Tibial nerve (tissue), 4 donors: ENCODE data around the gene PEX14. TPM values are rescaled to one million over a fixed set of nuclear protein-coding genes. Genes with fewer than 3 reads are reported as not detected.

Experiments used
- DNase-seq, 2 donors: peaks; one replicate each; pipeline ENCODE4 v3.0.0-alpha.2; 2019; ENCODE audit warnings: low spot score in 2 of 2
- H3K27ac ChIP-seq, 4 donors: fragments of 200-600 bp; sonication (generic) in 3 of 4; one replicate each; pipeline ENCODE4 v1.5.1; 2017 to 2019; ENCODE audit warnings: mild to moderate bottlenecking in 1 of 4
- H3K27me3 ChIP-seq, 2 donors: fragments of 200-600 bp; sonication (generic) in 1 of 2; one replicate each; pipeline versions ENCODE4 v1.5.1 to v1.6.0; 2017 to 2019
- H3K36me3 ChIP-seq, 3 donors: fragments of 200-600 bp; sonication (generic); one replicate each; pipeline ENCODE4 v1.5.1; 2018 to 2019
- H3K4me1 ChIP-seq, 4 donors: fragments of 200-600 bp; sonication (generic) in 3 of 4; one replicate each; pipeline ENCODE4 v1.5.1; 2017 to 2019
- H3K4me3 ChIP-seq, 4 donors: fragments of 200-600 bp; sonication (generic) in 3 of 4; one replicate each; pipeline ENCODE4 v1.5.1; 2017 to 2019; ENCODE audit warnings: mild to moderate bottlenecking in 1 of 4, moderate library complexity in 1 of 4
- H3K9me3 ChIP-seq, 4 donors: fragments of 200-600 bp; sonication (generic) in 3 of 4; one replicate each; pipeline ENCODE4 v1.5.1; 2017 to 2019
- EP300 ChIP-seq, 2 donors: sonication (generic); formaldehyde crosslinking; IDR thresholded peaks; one replicate each; pipeline ENCODE4 v1.6.1; 2017; ENCODE audit warnings: antibody characterized with exemption in 2 of 2, mild to moderate bottlenecking in 1 of 2
- POLR2A ChIP-seq, 2 donors: fragments of 450-650 bp; IDR thresholded peaks; one replicate each; pipeline ENCODE4 v1.6.1; 2017; ENCODE audit warnings: antibody characterized with exemption in 2 of 2, mild to moderate bottlenecking in 2 of 2, moderate library complexity in 2 of 2
- WGBS, 2 donors: methylation state at CpG; one replicate each; pipeline ENCODE4 v1.1.5; 2018; 5-methylcytosine and 5-hydroxymethylcytosine counted together
- total RNA-seq, 4 donors: library from RNA; depleted of rRNA; stranded (reverse); fragments of >200 nt; gene quantifications; one replicate each; pipeline ENCODE4 v1.1.0, GENCODE V29; 2016
- TF ChIP-seq, protein P1 (sequence below), 5 experiments: fragments of 200-600 bp in 3 of 5; fragments of 450-650 bp in 2 of 5; sonication (generic) in 3 of 5; IDR thresholded peaks; one replicate each; pipeline ENCODE4 v1.5.1; 2016 to 2019; ENCODE audit warnings: antibody characterized with exemption in 5 of 5, mild to moderate bottlenecking in 3 of 5, moderate library complexity in 2 of 5

PEX14 gene
- total RNA-seq, 4 donors from 2014 or later, result 14.4 to 21.8 (median 18.2) TPM

GRCh38 chr1:10559386-10559785, 84.6 kb downstream of the PEX14 start:
- no peaks in the 10 kb centered on the region for H3K27me3 ChIP-seq
- H3K36me3 ChIP-seq, result no peaks in the 10 kb centered on the region
- DNase-seq, result no peak
- TF ChIP-seq, protein P1, sequence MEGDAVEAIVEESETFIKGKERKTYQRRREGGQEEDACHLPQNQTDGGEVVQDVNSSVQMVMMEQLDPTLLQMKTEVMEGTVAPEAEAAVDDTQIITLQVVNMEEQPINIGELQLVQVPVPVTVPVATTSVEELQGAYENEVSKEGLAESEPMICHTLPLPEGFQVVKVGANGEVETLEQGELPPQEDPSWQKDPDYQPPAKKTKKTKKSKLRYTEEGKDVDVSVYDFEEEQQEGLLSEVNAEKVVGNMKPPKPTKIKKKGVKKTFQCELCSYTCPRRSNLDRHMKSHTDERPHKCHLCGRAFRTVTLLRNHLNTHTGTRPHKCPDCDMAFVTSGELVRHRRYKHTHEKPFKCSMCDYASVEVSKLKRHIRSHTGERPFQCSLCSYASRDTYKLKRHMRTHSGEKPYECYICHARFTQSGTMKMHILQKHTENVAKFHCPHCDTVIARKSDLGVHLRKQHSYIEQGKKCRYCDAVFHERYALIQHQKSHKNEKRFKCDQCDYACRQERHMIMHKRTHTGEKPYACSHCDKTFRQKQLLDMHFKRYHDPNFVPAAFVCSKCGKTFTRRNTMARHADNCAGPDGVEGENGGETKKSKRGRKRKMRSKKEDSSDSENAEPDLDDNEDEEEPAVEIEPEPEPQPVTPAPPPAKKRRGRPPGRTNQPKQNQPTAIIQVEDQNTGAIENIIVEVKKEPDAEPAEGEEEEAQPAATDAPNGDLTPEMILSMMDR (IDR thresholded peaks at IDR 0.05), result no peak
- peaks cover 0 to 13% (median 0%) of the 10 kb centered on the region in 4 donors for H3K9me3 ChIP-seq
- H3K4me1 ChIP-seq, result no peaks in the 10 kb centered on the region
- H3K4me3 ChIP-seq, result no peak overlapping the region
- 82 to 86% methylated on average over 8 of the region's 8 CpGs for WGBS, 2 donors
- H3K27ac ChIP-seq, result no peak overlapping the region

GRCh38 chr1:10561497-10561896, 86.7 kb downstream of the PEX14 start:
- TF ChIP-seq POLR2A (IDR thresholded peaks at IDR 0.05), result no peak
- no peak for TF ChIP-seq EP300 (IDR thresholded peaks at IDR 0.05)
- TF ChIP-seq, protein P1 (IDR thresholded peaks at IDR 0.05), result no peak
- Histone ChIP-seq H3K27me3 (no peaks in the 10 kb centered on the region), H3K9me3 (peaks cover 0 to 16% (median 0%) of the 10 kb centered on the region in 4 donors), H3K36me3 (no peaks in the 10 kb centered on the region), H3K27ac (no peak overlapping the region), H3K4me3 (no peak overlapping the region), H3K4me1 (no peaks in the 10 kb centered on the region)
- no peak for DNase-seq

GRCh38 chr1:10561955-10562354, 87.2 kb downstream of the PEX14 start:
- WGBS, 2 donors, result 96 to 99% methylated on average over 3 of the region's 3 CpGs
- Histone ChIP-seq H3K27ac (no peak overlapping the region), H3K4me3 (no peak overlapping the region), H3K27me3 (no peaks in the 10 kb centered on the region), H3K4me1 (no peaks in the 10 kb centered on the region), H3K36me3 (no peaks in the 10 kb centered on the region), H3K9me3 (peaks cover 0 to 16% (median 0%) of the 10 kb centered on the region in 4 donors)
- TF ChIP-seq POLR2A (IDR thresholded peaks at IDR 0.05) (no peak), EP300 (IDR thresholded peaks at IDR 0.05) (no peak)
- TF ChIP-seq, protein P1 (IDR thresholded peaks at IDR 0.05), result no peak
- DNase-seq, result no peak

DNA sequence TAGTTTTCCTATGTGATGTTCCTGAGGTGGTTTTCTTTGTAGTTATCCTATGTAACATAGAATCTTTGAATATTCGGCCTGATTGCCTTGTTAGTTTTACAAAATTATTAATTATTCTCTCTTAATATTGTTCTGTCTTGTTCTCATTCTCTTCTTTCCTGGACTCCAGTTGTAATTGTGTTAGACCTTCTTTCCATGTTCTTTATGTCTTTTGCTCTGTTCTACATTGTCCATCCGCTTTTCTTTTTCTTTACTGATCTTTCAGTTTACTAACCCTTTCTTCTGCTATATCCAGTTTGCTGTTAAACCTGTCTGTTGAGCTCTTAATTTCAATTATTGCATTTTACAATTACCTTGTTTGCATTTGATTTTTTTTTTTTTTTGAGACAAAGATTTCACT, 89.3 kb downstream of the PEX14 start:
- WGBS, 2 donors, result 96 to 99% methylated on average over 2 of the region's 2 CpGs
- Histone ChIP-seq H3K36me3 (no peaks in the 10 kb centered on the region), H3K27me3 (no peaks in the 10 kb centered on the region), H3K4me1 (no peaks in the 10 kb centered on the region), H3K9me3 (peaks cover 0 to 16% (median 0%) of the 10 kb centered on the region in 4 donors), H3K27ac (no peak overlapping the region), H3K4me3 (no peak overlapping the region)
- TF ChIP-seq, protein P1 (IDR thresholded peaks at IDR 0.05), result no peak
- no peak for TF ChIP-seq POLR2A (IDR thresholded peaks at IDR 0.05)
- no peak for TF ChIP-seq EP300 (IDR thresholded peaks at IDR 0.05)
- no peak for DNase-seq

GRCh38 chr1:10569531-10569930, 94.8 kb downstream of the PEX14 start:
- Histone ChIP-seq H3K27ac (no peak overlapping the region), H3K9me3 (peaks cover 0 to 5% (median 2%) of the 10 kb centered on the region in 4 donors), H3K4me3 (no peak overlapping the region), H3K36me3 (peaks cover 0 to 5% (median 0%) of the 10 kb centered on the region in 3 donors), H3K4me1 (no peaks in the 10 kb centered on the region), H3K27me3 (no peaks in the 10 kb centered on the region)
- TF ChIP-seq, protein P1 (IDR thresholded peaks at IDR 0.05), result no peak
- TF ChIP-seq EP300 (IDR thresholded peaks at IDR 0.05), result no peak
- TF ChIP-seq POLR2A (IDR thresholded peaks at IDR 0.05), result no peak
- no peak for DNase-seq
- WGBS, 2 donors, result 96 to 100% methylated on average over 1 of the region's 1 CpG
